PC-3 (cell line): ENCODE results near the gene ASB9. TPM values are rescaled to one million over a fixed set of nuclear protein-coding genes. Genes with fewer than 3 reads are reported as not detected.
A peak's percentile ranks its signal among the peaks of the same experiment; 100 is the strongest.

Experiments used
- ATAC-seq: fragments of 200-7000 bp; cut with Tn5 transposase; 2 replicates; pipeline ENCODE4 v1.9.1; 2020; ENCODE audit warnings: mild to moderate bottlenecking, moderate library complexity
- BruUV-seq: library from RNA; stranded (reverse); fragments of 400-500 nt; replicated peaks from 2 replicates; lab custom pipeline; 2021; lab: Mats Ljungman, UMichigan
- CTCF ChIA-PET: fragments of 300-600 bp; sonication (Branson Sonifier 250); formaldehyde crosslinking; loops from one replicate; lab custom pipeline; 2022; ENCODE audit warnings: antibody characterized with exemption; lab: Charles Lee
- POLR2A ChIA-PET: fragments of 300-600 bp; sonication (Branson Sonifier 250); formaldehyde crosslinking; loops from one replicate; lab custom pipeline; 2022; ENCODE audit warnings: antibody characterized with exemption; ENCODE audit not compliant: unreplicated experiment; lab: Charles Lee
- DNase-seq: peaks from one replicate; pipeline ENCODE4 v3.0.0-alpha.2; 2015
- H2AFZ ChIP-seq: fragments of 300-600 bp; sonication (generic); 2 replicates; pipeline ENCODE4 v1.6.0; 2016; ENCODE audit warnings: antibody characterized with exemption, low read length
- H3F3A ChIP-seq: fragments of 300-600 bp; sonication (generic); one replicate; pipeline ENCODE4 v1.6.0; 2017; ENCODE audit warnings: antibody characterized with exemption, low read length, control low read depth, mild to moderate bottlenecking; ENCODE audit not compliant: unreplicated experiment
- H3K27ac ChIP-seq: fragments of 300-600 bp; sonication (generic); 2 replicates; pipeline ENCODE4 v1.5.1; 2016; ENCODE audit warnings: mild to moderate bottlenecking, low read length
- H3K27me3 ChIP-seq: fragments of 300-600 bp; sonication (generic); 2 replicates; pipeline ENCODE4 v1.6.1; 2016; ENCODE audit warnings: low read length, mixed read lengths
- H3K36me3 ChIP-seq: fragments of 300-600 bp; sonication (generic); 2 replicates; pipeline ENCODE4 v1.6.1; 2016; ENCODE audit warnings: low read depth, mixed run types, low read length, mixed read lengths
- H3K4me1 ChIP-seq: fragments of 300-600 bp; sonication (generic); 2 replicates; pipeline ENCODE4 v1.5.1; 2016; ENCODE audit warnings: low read length; ENCODE audit not compliant: insufficient read depth
- H3K4me2 ChIP-seq: fragments of 300-600 bp; sonication (generic); 2 replicates; pipeline ENCODE4 v1.6.0; 2016; ENCODE audit warnings: low read length
- H3K4me3 ChIP-seq: fragments of 300-600 bp; sonication (generic); 2 replicates; pipeline ENCODE4 v1.5.1; 2016; ENCODE audit warnings: mild to moderate bottlenecking, low read length, mixed read lengths
- H3K79me2 ChIP-seq: fragments of 300-600 bp; sonication (generic); 2 replicates; pipeline ENCODE4 v1.6.1; 2017; ENCODE audit warnings: low read length, mixed read lengths
- H3K9ac ChIP-seq: fragments of 300-600 bp; sonication (generic); 2 replicates; pipeline ENCODE4 v1.6.0; 2016; ENCODE audit warnings: mild to moderate bottlenecking, low read length
- H3K9me2 ChIP-seq: fragments of 300-600 bp; sonication (generic); replicated peaks from 2 replicates; pipeline ENCODE4 v1.6.1; 2016; ENCODE audit warnings: mixed run types, low read length, mixed read lengths
- H3K9me3 ChIP-seq: fragments of 300-600 bp; sonication (generic); 2 replicates; pipeline ENCODE4 v1.6.1; 2016; ENCODE audit warnings: low read length, mixed read lengths
- H4K20me1 ChIP-seq: fragments of 300-600 bp; sonication (generic); 2 replicates; pipeline ENCODE4 v1.6.1; 2016; ENCODE audit warnings: low read length, mixed read lengths
- CTCF ChIP-seq: fragments of 300-600 bp; sonication (generic); conservative IDR thresholded peaks from 2 replicates; pipeline ENCODE4 v1.5.1; 2017; ENCODE audit warnings: antibody characterized with exemption, low read depth, mild to moderate bottlenecking, low read length
- EZH2 ChIP-seq: fragments of 300-600 bp; sonication (generic); IDR thresholded peaks from one replicate; pipeline ENCODE4 v1.6.1; 2017; ENCODE audit warnings: antibody characterized with exemption, mild to moderate bottlenecking, low read length; ENCODE audit not compliant: unreplicated experiment
- EZH2phosphoT487 ChIP-seq: fragments of 300-600 bp; sonication (generic); IDR thresholded peaks from 2 replicates; pipeline ENCODE4 v1.6.1; 2018; ENCODE audit warnings: mild to moderate bottlenecking, antibody characterized with exemption, low read length, borderline replicate concordance
- intact Hi-C: fragments of 100-400 bp; cut with micrococcal nuclease; formaldehyde crosslinking; loops from 2 replicates; pipeline ENCODE4 v1.9.0; 2023
- total RNA-seq: library from RNA; depleted of rRNA; stranded (reverse); fragments of >200 nt; gene quantifications from 2 replicates; pipeline ENCODE4 v1.2.3, GENCODE V29; 2014

The ASB9 gene
- total RNA-seq, 1 experiment from 2014 or later, result 31.5 TPM

- no TSS peak for BruUV-seq
- no peak overlapping the region for H3K4me2 ChIP-seq
- ATAC-seq, result peak; percentile 83
- no peaks in the 10 kb centered on the region for H3K9me2 ChIP-seq
- H3K27ac ChIP-seq, result no peak overlapping the region
- H3K36me3 ChIP-seq, result no peaks in the 10 kb centered on the region
- POLR2A ChIA-PET, result interaction anchor here (0.6 kb wide), 1 partner anchor 55 kb away, joined by 3 read pairs; the partner anchor contains the start of gene ASB9
- H3K27me3 ChIP-seq, result no peaks in the 10 kb centered on the region
- TF ChIP-seq CTCF (no peak), EZH2phosphoT487 (no peak), EZH2 (no peak)
- H2AFZ ChIP-seq, result no peak overlapping the region
- peak; percentile 63 for DNase-seq
- no peaks in the 10 kb centered on the region for H4K20me1 ChIP-seq
- H3F3A ChIP-seq, result no peaks in the 10 kb centered on the region
- intact Hi-C loops, result no loop called here
- H3K4me3 ChIP-seq, result no peak overlapping the region
- H3K4me1 ChIP-seq, result peaks cover 6% of the 10 kb centered on the region
- CTCF ChIA-PET, result no interaction called here
- no peaks in the 10 kb centered on the region for H3K79me2 ChIP-seq
- no peak overlapping the region for H3K9ac ChIP-seq
- H3K9me3 ChIP-seq, result no peaks in the 10 kb centered on the region
Observed at GRCh38 chrX:15214588-15214987, 55.3 kb downstream of the ASB9 start.

- no peak for ATAC-seq
- CTCF ChIA-PET, result interaction anchor here (0.5 kb wide), 1 partner anchor 15 kb away, joined by 7 read pairs; no protein-coding TSS in a partner anchor
- Histone ChIP-seq H3K27me3 (no peaks in the 10 kb centered on the region), H3K27ac (no peak overlapping the region), H3K4me2 (no peak overlapping the region), H3K9me2 (no peaks in the 10 kb centered on the region), H3K4me1 (no peaks in the 10 kb centered on the region), H2AFZ (no peak overlapping the region), H3K36me3 (no peaks in the 10 kb centered on the region), H3K79me2 (no peaks in the 10 kb centered on the region), H3K4me3 (no peak overlapping the region), H3F3A (no peaks in the 10 kb centered on the region), H3K9ac (no peak overlapping the region), H3K9me3 (no peaks in the 10 kb centered on the region), H4K20me1 (no peaks in the 10 kb centered on the region)
- no peak for DNase-seq
- BruUV-seq, result no TSS peak
- intact Hi-C loops, result no loop called here
- POLR2A ChIA-PET, result no interaction called here
- TF ChIP-seq EZH2, result no peak
- TF ChIP-seq CTCF, result no peak
- TF ChIP-seq EZH2phosphoT487, result no peak
Observed at GRCh38 chrX:15209096-15209495, 60.8 kb downstream of the ASB9 start.

- no peak overlapping the region for H3K27ac ChIP-seq
- no peaks in the 10 kb centered on the region for H3K27me3 ChIP-seq
- H3K9me3 ChIP-seq, result no peaks in the 10 kb centered on the region
- H3K4me3 ChIP-seq, result no peak overlapping the region
- H3K9ac ChIP-seq, result no peak overlapping the region
- H3K9me2 ChIP-seq, result no peaks in the 10 kb centered on the region
- ChIA-PET POLR2A (no interaction called here), CTCF (no interaction called here)
- H3F3A ChIP-seq, result no peaks in the 10 kb centered on the region
- no peaks in the 10 kb centered on the region for H3K79me2 ChIP-seq
- no peak for ATAC-seq
- no peaks in the 10 kb centered on the region for H3K36me3 ChIP-seq
- no peaks in the 10 kb centered on the region for H4K20me1 ChIP-seq
- intact Hi-C loops, result no loop called here
- no TSS peak for BruUV-seq
- TF ChIP-seq CTCF (no peak), EZH2 (no peak), EZH2phosphoT487 (no peak)
- no peak overlapping the region for H3K4me2 ChIP-seq
- DNase-seq, result no peak
- H2AFZ ChIP-seq, result no peak overlapping the region
- H3K4me1 ChIP-seq, result peaks cover 10% of the 10 kb centered on the region; the same call in 1 of the 2 replicates
Observed at GRCh38 chrX:15207994-15208393, 61.9 kb downstream of the ASB9 start.
